ENCODE data around the gene C13orf42.

GRCh38 chr13:51091839-51092238, 19.2 kb downstream of the C13orf42 start:
- no peak for TF ChIP-seq POLR2AphosphoS5 (IDR thresholded peaks at IDR 0.05; ENCODE audit: borderline replicate concordance, low read depth, low read length)
- TF ChIP-seq EZH2 (IDR thresholded peaks at IDR 0.05), result no peak

All from SK-N-MC (cell line).